Fibroblast of villous mesenchyme (primary cell): ENCODE measurements around the gene ARHGAP8. TPM values are rescaled to one million over a fixed set of nuclear protein-coding genes. Genes with fewer than 3 reads are reported as not detected.

ENCODE experiments used
- DNase-seq: peaks from one replicate; pipeline ENCODE4 v3.0.0-alpha.2; 2010; ENCODE audit warnings: low read depth
- H3K4me3 ChIP-seq: 2 replicates; pipeline ENCODE4 v1.5.1; 2011; ENCODE audit warnings: low read depth, mild to moderate bottlenecking, low read length
- CTCF ChIP-seq: IDR thresholded peaks from 2 replicates; pipeline ENCODE4 v1.5.1; 2012; ENCODE audit warnings: low read depth, mild to moderate bottlenecking, low read length; ENCODE audit not compliant: insufficient read depth
- total RNA-seq: library from RNA; depleted of rRNA; stranded (reverse); fragments of >200 nt; gene quantifications from 2 replicates; pipeline ENCODE4 v1.2.3, GENCODE V29; 2012

Gene ARHGAP8
- total RNA-seq, 1 donor, result under 0.01 TPM

GRCh38 chr22:44764373-44764772, 12.0 kb downstream of the ARHGAP8 start:
- no peak for DNase-seq
- H3K4me3 ChIP-seq, result no peak overlapping the region
- no peak for TF ChIP-seq CTCF

- no peak for TF ChIP-seq CTCF
- no peak overlapping the region for H3K4me3 ChIP-seq
- DNase-seq, result no peak
Measured at GRCh38 chr22:44764974-44765373, 12.6 kb downstream of the ARHGAP8 start.

GRCh38 chr22:44765571-44766285, 13.4 kb downstream of the ARHGAP8 start:
- no peak overlapping the region for H3K4me3 ChIP-seq
- DNase-seq, result no peak
- TF ChIP-seq CTCF, result no peak

- no peak overlapping the region for H3K4me3 ChIP-seq
- no peak for DNase-seq
- TF ChIP-seq CTCF, result no peak
Measured at GRCh38 chr22:44773082-44773481, 20.7 kb downstream of the ARHGAP8 start.

- no peak for DNase-seq
- no peak for TF ChIP-seq CTCF
- no peak overlapping the region for H3K4me3 ChIP-seq
Measured at GRCh38 chr22:44775862-44776261, 23.5 kb downstream of the ARHGAP8 start.

GRCh38 chr22:44776605-44777363, 24.4 kb downstream of the ARHGAP8 start:
- no peak for TF ChIP-seq CTCF
- no peak for DNase-seq
- no peak overlapping the region for H3K4me3 ChIP-seq
